Heart right ventricle (tissue), 16 donors: Measurements from ENCODE around the gene FCGR3B. TPM values are rescaled to one million over a fixed set of nuclear protein-coding genes. Genes with fewer than 3 reads are reported as not detected.
"Not testable (repeated sequence)": the region's sequence is repeated elsewhere in the genome, so short reads cannot be mapped to it uniquely, and the experiment has no call there.

Source experiments
- ATAC-seq, 8 donors: fragments of 200-7000 bp; cut with Tn5 transposase; one replicate each; pipeline ENCODE4 v1.9.1; 2020; ENCODE audit warnings: mild to moderate bottlenecking in 8 of 8, moderate library complexity in 8 of 8, moderate number of reproducible peaks in 1 of 8
- DNase-seq, 2 donors: peaks; one replicate each; pipeline ENCODE4 v3.0.0-alpha.2; 2020
- H3K27ac ChIP-seq, 10 donors: fragments of 200-600 bp; sonication (generic) in 2 of 10; one replicate each; pipeline versions ENCODE4 v1.5.0 to v1.8.0; 2020 to 2022; ENCODE audit warnings: mild to moderate bottlenecking in 3 of 10
- H3K27me3 ChIP-seq, 7 donors: fragments of 200-600 bp; one replicate each; pipeline ENCODE4 v1.8.0; 2021 to 2022; ENCODE audit warnings: mild to moderate bottlenecking in 2 of 7
- H3K36me3 ChIP-seq, 9 donors: fragments of 200-600 bp; sonication (generic) in 1 of 9; one replicate each; pipeline versions ENCODE4 v1.5.0 to v1.8.0; 2020 to 2022; ENCODE audit warnings: mild to moderate bottlenecking in 2 of 9
- H3K4me1 ChIP-seq, 9 donors: fragments of 200-600 bp; sonication (generic) in 1 of 9; one replicate each; pipeline versions ENCODE4 v1.5.0 to v1.8.0; 2020 to 2022; ENCODE audit warnings: mild to moderate bottlenecking in 4 of 9
- H3K4me3 ChIP-seq, 10 donors: fragments of 200-600 bp; sonication (generic) in 2 of 10; one replicate each; pipeline versions ENCODE4 v1.5.0 to v1.8.0; 2020 to 2022; ENCODE audit warnings: mild to moderate bottlenecking in 7 of 10, moderate library complexity in 2 of 10
- H3K9me3 ChIP-seq, 11 donors: fragments of 200-600 bp in 10 of 11; sonication (generic) in 2 of 11; one replicate each; pipeline versions ENCODE4 v1.5.0 to v1.8.0; 2013 to 2022; ENCODE audit warnings: mild to moderate bottlenecking in 2 of 11, control low read depth in 1 of 11, moderate library complexity in 1 of 11
- WGBS, 2 donors: extraction: QIAGEN DNeasy Blood & Tissue Kit; methylation state at CpG; one replicate each; pipeline ENCODE4 v1.1.7; 2013; ENCODE audit warnings: inconsistent platforms in 1 of 2; 5-methylcytosine and 5-hydroxymethylcytosine counted together
- intact Hi-C, 10 donors: fragments of 100-400 bp; cut with DNase I; formaldehyde crosslinking; loops; one replicate each; pipeline versions ENCODE4 v1.11.1 to v1.14.2; 2022
- polyA plus RNA-seq, 2 donors: library from polyadenylated mRNA; stranded (reverse); fragments of 200-250 nt; gene quantifications; one replicate each; pipeline ENCODE4 v1.2.3, GENCODE V29; 2013
- total RNA-seq, 10 donors: library from RNA; stranded (reverse); fragmentation: NEBNext Ultra II Directional in 3 of 10; extraction: Animal tissue kit (Norgen Biotek cat#: 25700) in 3 of 10; gene quantifications; one replicate each; pipeline versions ENCODE4 v1.2.1 to v1.2.4, GENCODE V29; 2021 to 2023
- donor health status: Arrhythmogenic right ventricular cardiomyopathy.
- donor health status: ischemic (EF 13 %, LVEDD 7.1; RV severe dilation, severe dysfunction).
- donor health status: healthy with polysubstance abuse.
- donor health status: DM: no; HTN: yes; CAD: no.
- donor health status: DM: no; HTN: no; CAD: no.
- donor health status: ischemic (EF 25% LVEDD 6.9; RV normal size, moderate dysfunction).
- donor health status: ischemic (EF 25% LVEDD 5.7; RV mildly dilated, moderate dysfunction).
- donor health status: healthy.
- donor health status: DM: yes; HTN: yes; CAD: no.
- donor health status: Ischemic cardiomyopathy.
- donor health status: ischemic (EF 35%, LVEDD 5.7; RV mildly dilated, moderate dysfunction).
- donor health status: nonischemic (EF 11% LVEDD 7.7; RV severe dilation, severe dysfunction).
- donor health status: DM: yes; HTN: yes; CAD: no.
- donor health status: PGD.
- donor health status: ischemic (EF 29% LVEDD 5.4; RV normal size, mild dysfunction).
- donor health status: nonischemic (EF 23%, LVEDD 6.1; RV moderate dilation, normal function).

Gene FCGR3B
- total and polyA plus RNA-seq, 12 donors, result 0.22 to 8.7 (median 1.8) TPM

GRCh38 chr1:161634993-161635392, 4.0 kb upstream of the FCGR3B start:
- DNase-seq, H3K27me3 ChIP-seq, H3K4me3 ChIP-seq, intact Hi-C loops, H3K4me1 ChIP-seq, H3K36me3 ChIP-seq, H3K9me3 ChIP-seq: not testable (repeated sequence)
- 77% methylated on average over 1 of the region's 2 CpGs; no CpG with 5 or more reads in 1 of the 2 donors for WGBS, 2 donors
- peak overlapping the region in 1 of 10 donors; percentile 69 for H3K27ac ChIP-seq
- ATAC-seq, result peak in 3 of 8 donors; percentile 36 to 42 (median 42)

GRCh38 chr1:161630128-161630742, 741 bp downstream of the FCGR3B start:
- H3K9me3 ChIP-seq, result not testable (repeated sequence)
- ATAC-seq, result peak in 3 of 8 donors; percentile 27 to 63 (median 42)
- WGBS, 2 donors, result 86 to 96% methylated on average over 1 of the region's 2 CpGs

GRCh38 chr1:161626445-161627146, 4.4 kb downstream of the FCGR3B start:
- H3K9me3 ChIP-seq, intact Hi-C loops, DNase-seq, H3K36me3 ChIP-seq: not testable (repeated sequence)
- Histone ChIP-seq H3K27ac (peak overlapping the region in 1 of 10 donors; percentile 65), H3K27me3 (peaks cover 0 to 22% (median 1%) of the 10 kb centered on the region in 7 donors), H3K4me3 (peak overlapping the region in 1 of 10 donors; percentile 18), H3K4me1 (peaks cover 0 to 18% (median 0%) of the 10 kb centered on the region in 9 donors)
- ATAC-seq, result peak in 2 of 8 donors; percentile 24 to 33
- WGBS, 2 donors, result 81 to 86% methylated on average over 9 of the region's 10 CpGs

More at GRCh38 chr1:161630128-161630742, 741 bp downstream of the FCGR3B start:
- Histone ChIP-seq H3K4me1 (peaks cover 0 to 12% (median 0%) of the 10 kb centered on the region in 9 donors), H3K27ac (peak overlapping the region in 1 of 10 donors; percentile 26)
- H3K27me3 ChIP-seq, H3K36me3 ChIP-seq, DNase-seq, intact Hi-C loops, H3K4me3 ChIP-seq: not testable (repeated sequence)

- Histone ChIP-seq H3K27me3 (peaks cover 0 to 42% (median 5%) of the 10 kb centered on the region in 7 donors), H3K4me1 (peaks cover 0 to 27% (median 0%) of the 10 kb centered on the region in 9 donors), H3K27ac (peak overlapping the region in 1 of 10 donors; percentile 26)
- WGBS, 2 donors, result 88% methylated on average over 1 of the region's 1 CpG
- ATAC-seq, intact Hi-C loops, DNase-seq, H3K9me3 ChIP-seq, H3K36me3 ChIP-seq, H3K4me3 ChIP-seq: not testable (repeated sequence)
These were observed 6.4 kb downstream of the FCGR3B start for GRCh38 chr1:161624605-161625004.

- 41 to 45% methylated on average over 5 of the region's 6 CpGs for WGBS, 2 donors
- peaks cover 0 to 27% (median 0%) of the 10 kb centered on the region in 9 donors for H3K4me1 ChIP-seq
- intact Hi-C loops, DNase-seq, H3K36me3 ChIP-seq, ATAC-seq, H3K4me3 ChIP-seq, H3K9me3 ChIP-seq: not testable (repeated sequence)
- H3K27ac ChIP-seq, result peak overlapping the region in 1 of 10 donors; percentile 36
- peaks cover 0 to 42% (median 5%) of the 10 kb centered on the region in 7 donors for H3K27me3 ChIP-seq
These were observed 7.5 kb downstream of the FCGR3B start for GRCh38 chr1:161623401-161624051.

- H3K27ac ChIP-seq, result peak overlapping the region in 1 of 10 donors; percentile 72
- H3K36me3 ChIP-seq, intact Hi-C loops, DNase-seq, H3K9me3 ChIP-seq: not testable (repeated sequence)
- peak in 1 of 8 donors; percentile 8 for ATAC-seq
- WGBS, 2 donors, result 51 to 57% methylated on average over 8 of the region's 8 CpGs
- peaks cover 0 to 42% (median 5%) of the 10 kb centered on the region in 7 donors for H3K27me3 ChIP-seq
- peak overlapping the region in 3 of 10 donors; percentile 41 to 54 (median 46) for H3K4me3 ChIP-seq
- peaks cover 0 to 25% (median 0%) of the 10 kb centered on the region in 9 donors for H3K4me1 ChIP-seq
These were observed 8.9 kb downstream of the FCGR3B start for GRCh38 chr1:161622054-161622453.

- peak in 7 of 8 donors; percentile 47 to 80 (median 68) for ATAC-seq
- H3K27ac ChIP-seq, result peak overlapping the region in 2 of 10 donors; percentile 22 to 72
- DNase-seq, result peak; percentile 35 to 50
- H3K4me1 ChIP-seq, result peaks cover 0 to 20% (median 0%) of the 10 kb centered on the region in 9 donors
- H3K27me3 ChIP-seq, result peaks cover 0 to 42% (median 5%) of the 10 kb centered on the region in 7 donors
- intact Hi-C loops, H3K9me3 ChIP-seq, H3K36me3 ChIP-seq: not testable (repeated sequence)
- H3K4me3 ChIP-seq, result peak overlapping the region in 9 of 10 donors; percentile 27 to 56 (median 46)
- 3% methylated on average over 40 to 41 of the region's 41 CpGs for WGBS, 2 donors
These were observed 9.6 kb downstream of the FCGR3B start for GRCh38 chr1:161621181-161622000.

- WGBS, 2 donors, result 87 to 92% methylated on average over 7 of the region's 7 CpGs
- H3K9me3 ChIP-seq, ATAC-seq, DNase-seq, H3K27ac ChIP-seq, intact Hi-C loops, H3K36me3 ChIP-seq, H3K4me3 ChIP-seq: not testable (repeated sequence)
- H3K4me1 ChIP-seq, result peaks cover 0 to 16% (median 0%) of the 10 kb centered on the region in 9 donors
- peaks cover 0 to 42% (median 5%) of the 10 kb centered on the region in 7 donors for H3K27me3 ChIP-seq
These were observed 10.6 kb downstream of the FCGR3B start for GRCh38 chr1:161620399-161620798.

GRCh38 chr1:161618517-161618916, 12.5 kb downstream of the FCGR3B start:
- H3K9me3 ChIP-seq, H3K27ac ChIP-seq, intact Hi-C loops, H3K4me3 ChIP-seq, DNase-seq, ATAC-seq, H3K36me3 ChIP-seq: not testable (repeated sequence)
- 85 to 98% methylated on average over 4 of the region's 4 CpGs for WGBS, 2 donors
- H3K27me3 ChIP-seq, result peaks cover 0 to 30% (median 5%) of the 10 kb centered on the region in 7 donors
- H3K4me1 ChIP-seq, result peaks cover 0 to 14% (median 0%) of the 10 kb centered on the region in 9 donors

GRCh38 chr1:161616417-161616816, 14.6 kb downstream of the FCGR3B start:
- not testable (repeated sequence) for DNase-seq
- peaks cover 0 to 13% (median 4%) of the 10 kb centered on the region in 9 donors for H3K4me1 ChIP-seq

More at GRCh38 chr1:161616417-161616816, 14.6 kb downstream of the FCGR3B start:
- peaks cover 0 to 18% (median 2%) of the 10 kb centered on the region in 7 donors for H3K27me3 ChIP-seq
- WGBS, 2 donors, result 92% methylated on average over 22 to 30 of the region's 30 CpGs
- H3K4me3 ChIP-seq, H3K27ac ChIP-seq, ATAC-seq, H3K36me3 ChIP-seq, H3K9me3 ChIP-seq, intact Hi-C loops: not testable (repeated sequence)
